Prostate gland (tissue), 2 donors: ENCODE results near the gene SPOCK1.

Source experiments
- POLR2A ChIP-seq: fragments of 450-650 bp; IDR thresholded peaks from one replicate; pipeline ENCODE4 v1.6.1; 2016; ENCODE audit warnings: antibody characterized with exemption, mild to moderate bottlenecking
- POLR2AphosphoS5 ChIP-seq: sonication (generic); formaldehyde crosslinking; IDR thresholded peaks from one replicate; pipeline ENCODE4 v1.6.1; 2017; ENCODE audit warnings: antibody characterized with exemption
- TF ChIP-seq, protein P1 (sequence below), 4 experiments: fragments of 200-600 bp in 2 of 4; fragments of 450-650 bp in 2 of 4; sonication (generic) in 2 of 4; IDR thresholded peaks; 1 replicate in 3 of 4; 2 replicates in 1 of 4; pipeline ENCODE4 v1.5.1; 2016 to 2019; ENCODE audit warnings: antibody characterized with exemption in 4 of 4, mild to moderate bottlenecking in 2 of 4, moderate library complexity in 2 of 4

DNA sequence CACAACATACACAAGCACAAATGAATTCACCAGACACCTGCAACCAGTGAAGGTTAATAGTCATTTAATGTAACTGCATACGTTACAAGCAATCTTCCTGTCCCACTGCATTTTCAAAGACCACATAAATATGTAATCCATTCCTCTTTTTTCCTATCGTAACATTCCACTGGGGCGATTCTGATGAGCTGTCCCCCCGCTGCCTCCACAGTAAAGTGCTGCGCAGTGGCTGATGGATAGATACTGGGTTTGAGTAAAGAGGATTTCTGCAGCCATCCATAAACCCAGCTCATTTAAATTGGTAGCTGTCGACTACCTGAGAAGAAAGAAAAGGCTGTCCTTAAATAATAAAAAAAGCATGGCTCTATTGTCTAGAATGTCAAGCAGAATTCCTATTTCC lies 181.1 kb downstream of the SPOCK1 start:
- TF ChIP-seq, protein P1, sequence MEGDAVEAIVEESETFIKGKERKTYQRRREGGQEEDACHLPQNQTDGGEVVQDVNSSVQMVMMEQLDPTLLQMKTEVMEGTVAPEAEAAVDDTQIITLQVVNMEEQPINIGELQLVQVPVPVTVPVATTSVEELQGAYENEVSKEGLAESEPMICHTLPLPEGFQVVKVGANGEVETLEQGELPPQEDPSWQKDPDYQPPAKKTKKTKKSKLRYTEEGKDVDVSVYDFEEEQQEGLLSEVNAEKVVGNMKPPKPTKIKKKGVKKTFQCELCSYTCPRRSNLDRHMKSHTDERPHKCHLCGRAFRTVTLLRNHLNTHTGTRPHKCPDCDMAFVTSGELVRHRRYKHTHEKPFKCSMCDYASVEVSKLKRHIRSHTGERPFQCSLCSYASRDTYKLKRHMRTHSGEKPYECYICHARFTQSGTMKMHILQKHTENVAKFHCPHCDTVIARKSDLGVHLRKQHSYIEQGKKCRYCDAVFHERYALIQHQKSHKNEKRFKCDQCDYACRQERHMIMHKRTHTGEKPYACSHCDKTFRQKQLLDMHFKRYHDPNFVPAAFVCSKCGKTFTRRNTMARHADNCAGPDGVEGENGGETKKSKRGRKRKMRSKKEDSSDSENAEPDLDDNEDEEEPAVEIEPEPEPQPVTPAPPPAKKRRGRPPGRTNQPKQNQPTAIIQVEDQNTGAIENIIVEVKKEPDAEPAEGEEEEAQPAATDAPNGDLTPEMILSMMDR (IDR thresholded peaks at IDR 0.05) = no peak
- TF ChIP-seq POLR2A = no peak
- no peak for TF ChIP-seq POLR2AphosphoS5
